NT2/D1 (cell line): ENCODE measurements around the gene PPP4R2.

Experiments used
- YY1 ChIP-seq: IDR thresholded peaks from 2 replicates; pipeline ENCODE4 v1.6.1; 2011; ENCODE audit not compliant: insufficient read length, insufficient read depth
- ZNF274 ChIP-seq: IDR thresholded peaks from 2 replicates; pipeline ENCODE4 v1.6.1; 2011; ENCODE audit warnings: mild to moderate bottlenecking, low read depth, low read length

DNA sequence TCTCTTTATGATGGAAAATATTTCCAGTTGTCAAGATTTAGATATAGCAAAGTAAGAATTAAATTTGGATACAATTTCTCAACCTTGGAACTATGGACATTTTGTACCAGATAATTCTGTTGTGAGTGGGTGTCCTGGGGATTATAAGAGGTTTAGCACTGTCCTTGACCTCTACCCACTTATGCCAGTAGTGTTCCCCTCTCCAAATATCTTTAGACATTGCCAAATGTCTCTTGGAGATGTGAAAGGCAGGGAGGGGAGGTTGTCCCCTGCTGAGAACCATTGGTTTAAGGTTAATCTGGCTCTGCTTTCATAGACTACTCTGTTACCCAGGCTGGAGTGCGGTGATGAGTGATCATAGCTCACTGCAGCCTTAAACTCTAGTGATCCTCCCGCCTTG is 64.8 kb downstream of the PPP4R2 start, which contains the start of gene EBLN2:
- TF ChIP-seq YY1 (no peak), ZNF274 (no peak)
